GM23338 (cell line): Measurements from ENCODE around the gene PTRH2. TPM values are rescaled to one million over a fixed set of nuclear protein-coding genes. Genes with fewer than 3 reads are reported as not detected.

Experiments used
- ATAC-seq: fragments of 200-7000 bp; cut with Tn5 transposase; 3 replicates; pipeline ENCODE4 v1.9.1; 2020
- DNase-seq: peaks from one replicate; pipeline ENCODE4 v3.0.0-alpha.2; 2015; ENCODE audit warnings: low spot score
- H2AFZ ChIP-seq: fragments of 200-600 bp; sonication (generic); 2 replicates; pipeline ENCODE4 v1.8.0; 2016; ENCODE audit warnings: antibody characterized with exemption, mild to moderate bottlenecking, moderate library complexity
- H3F3A ChIP-seq: fragments of 200-600 bp; sonication (generic); replicated peaks from 2 replicates; pipeline ENCODE4 v1.8.0; 2017; ENCODE audit warnings: antibody characterized with exemption, mixed run types, low read depth
- H3K27ac ChIP-seq: fragments of 200-600 bp; sonication (generic); 2 replicates; pipeline ENCODE4 v1.6.1; 2016; ENCODE audit warnings: low read depth
- H3K27me3 ChIP-seq: fragments of 200-600 bp; sonication (generic); 2 replicates; pipeline ENCODE4 v1.8.0; 2016; ENCODE audit warnings: mild to moderate bottlenecking, mixed run types, moderate library complexity; ENCODE audit not compliant: insufficient read depth
- H3K36me3 ChIP-seq: fragments of 200-600 bp; sonication (generic); 2 replicates; pipeline ENCODE4 v1.8.0; 2016; ENCODE audit warnings: mild to moderate bottlenecking; ENCODE audit not compliant: insufficient read depth
- H3K4me1 ChIP-seq: fragments of 200-600 bp; sonication (generic); 2 replicates; pipeline ENCODE4 v1.8.0; 2016; ENCODE audit warnings: mild to moderate bottlenecking, moderate library complexity; ENCODE audit not compliant: insufficient read depth
- H3K4me2 ChIP-seq: fragments of 200-600 bp; sonication (generic); 2 replicates; pipeline ENCODE4 v1.7.1; 2017; ENCODE audit warnings: mixed run types
- H3K4me3 ChIP-seq: fragments of 200-600 bp; sonication (generic); 2 replicates; pipeline ENCODE4 v1.6.1; 2016; ENCODE audit warnings: mixed run types
- H3K79me2 ChIP-seq: fragments of 200-600 bp; sonication (generic); replicated peaks from 2 replicates; pipeline ENCODE4 v1.8.0; 2017; ENCODE audit warnings: mild to moderate bottlenecking; ENCODE audit not compliant: insufficient read depth
- H3K9me2 ChIP-seq: fragments of 200-600 bp; sonication (generic); 2 replicates; pipeline ENCODE4 v1.8.0; 2017; ENCODE audit not compliant: insufficient read depth
- H4K20me1 ChIP-seq: fragments of 200-600 bp; sonication (generic); replicated peaks from 2 replicates; pipeline ENCODE4 v1.8.0; 2017; ENCODE audit warnings: mild to moderate bottlenecking; ENCODE audit not compliant: insufficient read depth
- H3K27ac Mint-ChIP-seq: 2 replicates; pipeline ENCODE4 v1.8.0; 2020; ENCODE audit warnings: inconsistent platforms, mild to moderate bottlenecking, moderate library complexity, mixed read lengths
- H3K27me3 Mint-ChIP-seq: 3 replicates; pipeline ENCODE4 v1.8.0; 2022; ENCODE audit warnings: low read depth, mild to moderate bottlenecking, moderate library complexity, mixed read lengths, inconsistent platforms; ENCODE audit not compliant: insufficient read depth, poor library complexity
- H3K36me3 Mint-ChIP-seq: 3 replicates; pipeline ENCODE4 v1.8.0; 2021; ENCODE audit warnings: low read depth, mild to moderate bottlenecking, inconsistent platforms, moderate library complexity, mixed read lengths
- H3K4me1 Mint-ChIP-seq: 3 replicates; pipeline ENCODE4 v1.8.0; 2020; ENCODE audit warnings: mild to moderate bottlenecking, inconsistent platforms, mixed read lengths
- H3K4me3 Mint-ChIP-seq: 3 replicates; pipeline ENCODE4 v1.8.0; 2021; ENCODE audit warnings: moderate library complexity, mild to moderate bottlenecking, inconsistent platforms, mixed read lengths
- H3K9me3 Mint-ChIP-seq: 3 replicates; pipeline ENCODE4 v1.8.0; 2020; ENCODE audit warnings: moderate library complexity, mild to moderate bottlenecking, inconsistent platforms, mixed read lengths
- CREB1 ChIP-seq: fragments of 250-450 bp; sonication (Bioruptor Pico); IDR thresholded peaks from 2 replicates; pipeline ENCODE4 v1.5.0; 2020; ENCODE audit warnings: low read depth, mild to moderate bottlenecking, moderate library complexity
- EZH2 ChIP-seq: fragments of 200-600 bp; sonication (generic); IDR thresholded peaks from one replicate; pipeline ENCODE4 v1.8.0; 2017; ENCODE audit warnings: antibody characterized with exemption, mild to moderate bottlenecking, low read depth; ENCODE audit not compliant: unreplicated experiment
- EZH2phosphoT487 ChIP-seq: fragments of 200-600 bp; sonication (generic); IDR thresholded peaks from one replicate; pipeline ENCODE4 v1.8.1; 2018; ENCODE audit warnings: antibody characterized with exemption; ENCODE audit not compliant: unreplicated experiment
- JUNB ChIP-seq: IDR thresholded peaks from one replicate; pipeline ENCODE4 v1.6.1; 2016; ENCODE audit warnings: antibody characterized with exemption; ENCODE audit not compliant: unreplicated experiment
- NANOG ChIP-seq: IDR thresholded peaks from 2 replicates; pipeline ENCODE4 v1.6.1; 2016; ENCODE audit warnings: antibody characterized with exemption, borderline replicate concordance
- POLR2AphosphoS5 ChIP-seq: IDR thresholded peaks from 2 replicates; pipeline ENCODE4 v1.6.1; 2016; ENCODE audit warnings: antibody characterized with exemption, low read depth
- STAT1 ChIP-seq: IDR thresholded peaks from one replicate; pipeline ENCODE4 v1.6.1; 2016; ENCODE audit warnings: antibody characterized with exemption; ENCODE audit not compliant: unreplicated experiment
- ZNF114 ChIP-seq: fragments of 250-450 bp; sonication (Bioruptor Pico); IDR thresholded peaks from 2 replicates; pipeline ENCODE4 v1.5.0; 2020; ENCODE audit warnings: mild to moderate bottlenecking, moderate library complexity
- ZNF331 ChIP-seq: fragments of 250-450 bp; sonication (Bioruptor Pico); IDR thresholded peaks from 2 replicates; pipeline ENCODE4 v1.5.0; 2020; ENCODE audit warnings: low read depth, mild to moderate bottlenecking, moderate library complexity
- polyA plus RNA-seq: library from polyadenylated mRNA; unstranded; fragments of >200 nt; fragmentation: Nextera tagmentation; extraction: Ambion mirVana; gene quantifications from 2 replicates; pipeline ENCODE4 v1.2.1, GENCODE V29; 2016
- total RNA-seq: library from RNA; depleted of rRNA; stranded (reverse); fragments of >200 nt; shearing (Covaris generic); gene quantifications from 2 replicates; pipeline ENCODE4 v1.2.3, GENCODE V29; 2014
- TF ChIP-seq, protein P1 (sequence below): IDR thresholded peaks from 2 replicates; pipeline ENCODE4 v1.6.1; 2016; ENCODE audit warnings: antibody characterized with exemption
- TF ChIP-seq, protein P2 (sequence below): fragments of 250-450 bp; sonication (Bioruptor Pico); IDR thresholded peaks from 2 replicates; pipeline ENCODE4 v1.5.0; 2020; ENCODE audit warnings: mild to moderate bottlenecking, moderate library complexity
- TF ChIP-seq, protein P3 (sequence below), 2 experiments: fragments of 200-600 bp in 1 of 2; sonication (generic) in 1 of 2; conservative IDR thresholded peaks; 2 replicates each; pipeline versions ENCODE4 v1.5.1 to v1.6.1; 2016 to 2017; ENCODE audit warnings: antibody characterized with exemption in 2 of 2, low read depth in 2 of 2, mild to moderate bottlenecking in 2 of 2, moderate library complexity in 1 of 2
- TF ChIP-seq, protein P4 (sequence below): IDR thresholded peaks from one replicate; pipeline ENCODE4 v1.6.1; 2018; ENCODE audit warnings: antibody characterized with exemption; ENCODE audit not compliant: unreplicated experiment

Gene PTRH2
- total and polyA plus RNA-seq, 2 experiments from 2014 or later: 32.7 to 85.2 TPM

DNA sequence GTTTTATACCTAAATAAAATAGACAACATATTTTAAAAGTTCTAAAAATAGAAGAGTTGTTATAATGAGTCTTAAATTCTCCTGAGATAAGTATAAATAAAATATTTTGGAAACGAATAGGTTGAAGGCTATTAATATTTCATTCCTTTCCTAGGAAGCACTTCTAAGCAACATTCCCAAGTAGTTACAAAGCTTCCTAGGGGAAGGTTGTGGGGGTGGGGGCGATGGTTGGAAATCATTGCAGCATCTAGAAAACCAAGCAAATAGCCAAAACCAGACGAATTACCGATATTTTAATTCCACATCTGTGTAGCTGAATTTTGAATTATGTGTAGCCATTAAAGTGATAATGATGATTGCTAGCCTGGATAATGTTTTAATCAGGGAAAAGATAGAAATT lies 26.9 kb downstream of the PTRH2 start:
- Mint-ChIP-seq H3K9me3 (no peaks in the 10 kb centered on the region), H3K27me3 (no peaks in the 10 kb centered on the region), H3K4me1 (no peaks in the 10 kb centered on the region), H3K36me3 (peaks cover 85% of the 10 kb centered on the region), H3K27ac (no peak overlapping the region), H3K4me3 (no peak overlapping the region)
- peaks cover 6% of the 10 kb centered on the region; the same call in 1 of the 2 replicates for H4K20me1 ChIP-seq
- no peak overlapping the region for H3K4me3 ChIP-seq
- H3K27me3 ChIP-seq: no peaks in the 10 kb centered on the region
- H3F3A ChIP-seq: peaks cover 3% of the 10 kb centered on the region; the same call in 1 of the 2 replicates
- H2AFZ ChIP-seq: no peak overlapping the region
- TF ChIP-seq, protein P1, sequence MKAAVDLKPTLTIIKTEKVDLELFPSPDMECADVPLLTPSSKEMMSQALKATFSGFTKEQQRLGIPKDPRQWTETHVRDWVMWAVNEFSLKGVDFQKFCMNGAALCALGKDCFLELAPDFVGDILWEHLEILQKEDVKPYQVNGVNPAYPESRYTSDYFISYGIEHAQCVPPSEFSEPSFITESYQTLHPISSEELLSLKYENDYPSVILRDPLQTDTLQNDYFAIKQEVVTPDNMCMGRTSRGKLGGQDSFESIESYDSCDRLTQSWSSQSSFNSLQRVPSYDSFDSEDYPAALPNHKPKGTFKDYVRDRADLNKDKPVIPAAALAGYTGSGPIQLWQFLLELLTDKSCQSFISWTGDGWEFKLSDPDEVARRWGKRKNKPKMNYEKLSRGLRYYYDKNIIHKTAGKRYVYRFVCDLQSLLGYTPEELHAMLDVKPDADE: no peak
- TF ChIP-seq EZH2phosphoT487 (no peak), JUNB (no peak), ZNF331 (no peak), POLR2AphosphoS5 (no peak), STAT1 (no peak), ZNF114 (CRISPR knock-in tag) (no peak), CREB1 (CRISPR knock-in tag) (no peak), NANOG (no peak), EZH2 (no peak)
- TF ChIP-seq, protein P2, sequence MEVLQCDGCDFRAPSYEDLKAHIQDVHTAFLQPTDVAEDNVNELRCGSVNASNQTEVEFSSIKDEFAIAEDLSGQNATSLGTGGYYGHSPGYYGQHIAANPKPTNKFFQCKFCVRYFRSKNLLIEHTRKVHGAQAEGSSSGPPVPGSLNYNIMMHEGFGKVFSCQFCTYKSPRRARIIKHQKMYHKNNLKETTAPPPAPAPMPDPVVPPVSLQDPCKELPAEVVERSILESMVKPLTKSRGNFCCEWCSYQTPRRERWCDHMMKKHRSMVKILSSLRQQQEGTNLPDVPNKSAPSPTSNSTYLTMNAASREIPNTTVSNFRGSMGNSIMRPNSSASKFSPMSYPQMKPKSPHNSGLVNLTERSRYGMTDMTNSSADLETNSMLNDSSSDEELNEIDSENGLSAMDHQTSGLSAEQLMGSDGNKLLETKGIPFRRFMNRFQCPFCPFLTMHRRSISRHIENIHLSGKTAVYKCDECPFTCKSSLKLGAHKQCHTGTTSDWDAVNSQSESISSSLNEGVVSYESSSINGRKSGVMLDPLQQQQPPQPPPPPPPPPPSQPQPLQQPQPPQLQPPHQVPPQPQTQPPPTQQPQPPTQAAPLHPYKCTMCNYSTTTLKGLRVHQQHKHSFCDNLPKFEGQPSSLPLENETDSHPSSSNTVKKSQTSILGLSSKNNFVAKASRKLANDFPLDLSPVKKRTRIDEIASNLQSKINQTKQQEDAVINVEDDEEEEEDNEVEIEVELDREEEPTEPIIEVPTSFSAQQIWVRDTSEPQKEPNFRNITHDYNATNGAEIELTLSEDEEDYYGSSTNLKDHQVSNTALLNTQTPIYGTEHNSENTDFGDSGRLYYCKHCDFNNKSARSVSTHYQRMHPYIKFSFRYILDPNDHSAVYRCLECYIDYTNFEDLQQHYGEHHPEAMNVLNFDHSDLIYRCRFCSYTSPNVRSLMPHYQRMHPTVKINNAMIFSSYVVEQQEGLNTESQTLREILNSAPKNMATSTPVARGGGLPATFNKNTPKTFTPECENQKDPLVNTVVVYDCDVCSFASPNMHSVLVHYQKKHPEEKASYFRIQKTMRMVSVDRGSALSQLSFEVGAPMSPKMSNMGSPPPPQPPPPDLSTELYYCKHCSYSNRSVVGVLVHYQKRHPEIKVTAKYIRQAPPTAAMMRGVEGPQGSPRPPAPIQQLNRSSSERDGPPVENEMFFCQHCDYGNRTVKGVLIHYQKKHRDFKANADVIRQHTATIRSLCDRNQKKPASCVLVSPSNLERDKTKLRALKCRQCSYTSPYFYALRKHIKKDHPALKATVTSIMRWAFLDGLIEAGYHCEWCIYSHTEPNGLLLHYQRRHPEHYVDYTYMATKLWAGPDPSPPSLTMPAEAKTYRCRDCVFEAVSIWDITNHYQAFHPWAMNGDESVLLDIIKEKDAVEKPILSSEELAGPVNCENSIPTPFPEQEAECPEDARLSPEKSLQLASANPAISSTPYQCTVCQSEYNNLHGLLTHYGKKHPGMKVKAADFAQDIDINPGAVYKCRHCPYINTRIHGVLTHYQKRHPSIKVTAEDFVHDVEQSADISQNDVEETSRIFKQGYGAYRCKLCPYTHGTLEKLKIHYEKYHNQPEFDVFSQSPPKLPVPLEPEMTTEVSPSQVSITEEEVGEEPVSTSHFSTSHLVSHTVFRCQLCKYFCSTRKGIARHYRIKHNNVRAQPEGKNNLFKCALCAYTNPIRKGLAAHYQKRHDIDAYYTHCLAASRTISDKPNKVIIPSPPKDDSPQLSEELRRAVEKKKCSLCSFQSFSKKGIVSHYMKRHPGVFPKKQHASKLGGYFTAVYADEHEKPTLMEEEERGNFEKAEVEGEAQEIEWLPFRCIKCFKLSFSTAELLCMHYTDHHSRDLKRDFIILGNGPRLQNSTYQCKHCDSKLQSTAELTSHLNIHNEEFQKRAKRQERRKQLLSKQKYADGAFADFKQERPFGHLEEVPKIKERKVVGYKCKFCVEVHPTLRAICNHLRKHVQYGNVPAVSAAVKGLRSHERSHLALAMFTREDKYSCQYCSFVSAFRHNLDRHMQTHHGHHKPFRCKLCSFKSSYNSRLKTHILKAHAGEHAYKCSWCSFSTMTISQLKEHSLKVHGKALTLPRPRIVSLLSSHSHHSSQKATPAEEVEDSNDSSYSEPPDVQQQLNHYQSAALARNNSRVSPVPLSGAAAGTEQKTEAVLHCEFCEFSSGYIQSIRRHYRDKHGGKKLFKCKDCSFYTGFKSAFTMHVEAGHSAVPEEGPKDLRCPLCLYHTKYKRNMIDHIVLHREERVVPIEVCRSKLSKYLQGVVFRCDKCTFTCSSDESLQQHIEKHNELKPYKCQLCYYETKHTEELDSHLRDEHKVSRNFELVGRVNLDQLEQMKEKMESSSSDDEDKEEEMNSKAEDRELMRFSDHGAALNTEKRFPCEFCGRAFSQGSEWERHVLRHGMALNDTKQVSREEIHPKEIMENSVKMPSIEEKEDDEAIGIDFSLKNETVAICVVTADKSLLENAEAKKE: no peak
- TF ChIP-seq, protein P3, sequence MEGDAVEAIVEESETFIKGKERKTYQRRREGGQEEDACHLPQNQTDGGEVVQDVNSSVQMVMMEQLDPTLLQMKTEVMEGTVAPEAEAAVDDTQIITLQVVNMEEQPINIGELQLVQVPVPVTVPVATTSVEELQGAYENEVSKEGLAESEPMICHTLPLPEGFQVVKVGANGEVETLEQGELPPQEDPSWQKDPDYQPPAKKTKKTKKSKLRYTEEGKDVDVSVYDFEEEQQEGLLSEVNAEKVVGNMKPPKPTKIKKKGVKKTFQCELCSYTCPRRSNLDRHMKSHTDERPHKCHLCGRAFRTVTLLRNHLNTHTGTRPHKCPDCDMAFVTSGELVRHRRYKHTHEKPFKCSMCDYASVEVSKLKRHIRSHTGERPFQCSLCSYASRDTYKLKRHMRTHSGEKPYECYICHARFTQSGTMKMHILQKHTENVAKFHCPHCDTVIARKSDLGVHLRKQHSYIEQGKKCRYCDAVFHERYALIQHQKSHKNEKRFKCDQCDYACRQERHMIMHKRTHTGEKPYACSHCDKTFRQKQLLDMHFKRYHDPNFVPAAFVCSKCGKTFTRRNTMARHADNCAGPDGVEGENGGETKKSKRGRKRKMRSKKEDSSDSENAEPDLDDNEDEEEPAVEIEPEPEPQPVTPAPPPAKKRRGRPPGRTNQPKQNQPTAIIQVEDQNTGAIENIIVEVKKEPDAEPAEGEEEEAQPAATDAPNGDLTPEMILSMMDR (conservative IDR thresholded peaks at IDR 0.05; ENCODE audit: low read depth in 2 of 2): no peak
- TF ChIP-seq, protein P4, sequence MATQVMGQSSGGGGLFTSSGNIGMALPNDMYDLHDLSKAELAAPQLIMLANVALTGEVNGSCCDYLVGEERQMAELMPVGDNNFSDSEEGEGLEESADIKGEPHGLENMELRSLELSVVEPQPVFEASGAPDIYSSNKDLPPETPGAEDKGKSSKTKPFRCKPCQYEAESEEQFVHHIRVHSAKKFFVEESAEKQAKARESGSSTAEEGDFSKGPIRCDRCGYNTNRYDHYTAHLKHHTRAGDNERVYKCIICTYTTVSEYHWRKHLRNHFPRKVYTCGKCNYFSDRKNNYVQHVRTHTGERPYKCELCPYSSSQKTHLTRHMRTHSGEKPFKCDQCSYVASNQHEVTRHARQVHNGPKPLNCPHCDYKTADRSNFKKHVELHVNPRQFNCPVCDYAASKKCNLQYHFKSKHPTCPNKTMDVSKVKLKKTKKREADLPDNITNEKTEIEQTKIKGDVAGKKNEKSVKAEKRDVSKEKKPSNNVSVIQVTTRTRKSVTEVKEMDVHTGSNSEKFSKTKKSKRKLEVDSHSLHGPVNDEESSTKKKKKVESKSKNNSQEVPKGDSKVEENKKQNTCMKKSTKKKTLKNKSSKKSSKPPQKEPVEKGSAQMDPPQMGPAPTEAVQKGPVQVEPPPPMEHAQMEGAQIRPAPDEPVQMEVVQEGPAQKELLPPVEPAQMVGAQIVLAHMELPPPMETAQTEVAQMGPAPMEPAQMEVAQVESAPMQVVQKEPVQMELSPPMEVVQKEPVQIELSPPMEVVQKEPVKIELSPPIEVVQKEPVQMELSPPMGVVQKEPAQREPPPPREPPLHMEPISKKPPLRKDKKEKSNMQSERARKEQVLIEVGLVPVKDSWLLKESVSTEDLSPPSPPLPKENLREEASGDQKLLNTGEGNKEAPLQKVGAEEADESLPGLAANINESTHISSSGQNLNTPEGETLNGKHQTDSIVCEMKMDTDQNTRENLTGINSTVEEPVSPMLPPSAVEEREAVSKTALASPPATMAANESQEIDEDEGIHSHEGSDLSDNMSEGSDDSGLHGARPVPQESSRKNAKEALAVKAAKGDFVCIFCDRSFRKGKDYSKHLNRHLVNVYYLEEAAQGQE: no peak
- H3K27ac ChIP-seq: no peak overlapping the region
- H3K4me2 ChIP-seq: no peak overlapping the region
- H3K9me2 ChIP-seq: no peaks in the 10 kb centered on the region
- no peaks in the 10 kb centered on the region for H3K4me1 ChIP-seq
- H3K79me2 ChIP-seq: no peaks in the 10 kb centered on the region; the same call in 1 of the 2 replicates
- H3K36me3 ChIP-seq: peaks cover 72% of the 10 kb centered on the region
- ATAC-seq: no peak
- no peak for DNase-seq
